CD4-positive, alpha-beta T cell treated with Interferon alpha-2 for 1 hour (primary cell): ENCODE measurements around the gene BATF3.
"Not testable (repeated sequence)": the region's sequence is repeated elsewhere in the genome, so short reads cannot be mapped to it uniquely, and the experiment has no call there.

ENCODE experiments used
- DNase-seq, 2 donors: peaks; one replicate each; pipeline ENCODE4 v3.0.0-alpha.2; 2020 to 2022

Gene BATF3

GRCh38 chr1:212680680-212681389, 18.8 kb downstream of the BATF3 start:
- no peak for DNase-seq

DNA sequence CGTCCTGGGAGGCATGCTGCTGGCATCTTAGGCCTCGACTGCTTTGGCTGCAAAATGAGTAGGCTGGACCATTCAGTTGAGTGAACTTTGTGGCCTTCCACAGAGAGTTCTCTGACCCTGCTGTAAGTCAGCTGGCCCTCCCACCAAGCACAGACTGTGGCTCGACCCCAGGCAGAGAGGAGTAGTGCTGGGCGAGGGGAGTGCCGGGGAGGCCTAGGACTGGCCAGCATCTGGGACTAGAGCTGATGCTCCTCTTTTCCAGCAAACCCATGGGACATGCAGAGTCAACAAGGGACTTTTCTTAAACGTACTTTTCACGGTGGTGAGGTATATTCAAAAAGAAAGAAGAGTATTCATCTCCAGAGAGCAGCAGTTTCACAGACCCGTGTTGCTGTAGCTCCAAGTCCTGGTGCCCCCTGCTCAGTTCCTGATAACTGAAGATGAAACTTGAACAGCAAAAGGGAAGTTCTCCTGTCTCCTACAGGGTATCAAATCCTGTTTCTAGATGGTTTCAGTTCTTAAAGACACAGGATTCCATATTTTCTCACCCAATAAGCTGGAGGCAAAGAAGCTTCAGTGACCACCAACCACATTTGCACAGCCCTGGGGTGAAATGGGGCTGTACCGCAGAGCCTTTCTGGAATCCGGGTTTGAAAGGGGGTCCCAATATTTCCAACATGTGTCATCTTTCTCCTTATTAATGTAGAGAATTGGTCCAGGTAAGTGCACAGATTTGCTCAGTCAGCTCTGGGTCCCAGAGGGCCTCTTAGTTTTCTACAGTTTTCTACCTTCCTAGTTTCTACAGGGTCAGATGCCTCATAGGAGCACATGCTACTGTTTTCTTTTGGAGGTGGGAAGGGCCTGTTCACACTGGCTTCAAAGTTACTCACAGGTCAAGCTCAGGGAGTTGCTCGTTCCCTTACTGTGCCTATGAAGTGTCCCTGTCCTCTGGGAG, 20.9 kb downstream of the BATF3 start:
- DNase-seq: no peak

- DNase-seq: no peak
Measured at GRCh38 chr1:212677573-212677972, 22.1 kb downstream of the BATF3 start.

- DNase-seq: no peak
Measured at GRCh38 chr1:212677136-212677535, 22.5 kb downstream of the BATF3 start.

GRCh38 chr1:212675675-212676074, 24.0 kb downstream of the BATF3 start:
- DNase-seq: no peak

DNA sequence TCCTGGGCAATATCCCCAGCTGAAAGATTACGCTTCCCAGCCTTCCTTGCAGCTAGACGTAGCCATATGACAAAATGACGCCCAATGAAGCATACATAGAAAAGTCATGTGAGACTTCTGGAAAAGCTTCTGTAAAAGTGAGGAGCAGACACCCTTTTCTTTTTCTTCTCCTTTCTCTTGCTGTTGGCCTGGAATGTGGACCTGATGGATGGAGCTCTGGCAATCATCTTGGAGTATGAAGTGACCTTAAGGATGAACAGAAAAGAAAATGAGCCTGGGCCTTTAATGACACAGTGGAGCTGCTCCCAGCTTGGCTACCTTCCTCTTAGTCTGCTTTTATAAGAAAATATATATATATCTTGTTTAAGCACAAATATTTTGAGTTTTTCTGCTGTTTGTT, 24.8 kb downstream of the BATF3 start:
- DNase-seq: no peak

- DNase-seq: peak; percentile 27 to 72
Measured at GRCh38 chr1:212671342-212672031, 28.2 kb downstream of the BATF3 start.

DNA sequence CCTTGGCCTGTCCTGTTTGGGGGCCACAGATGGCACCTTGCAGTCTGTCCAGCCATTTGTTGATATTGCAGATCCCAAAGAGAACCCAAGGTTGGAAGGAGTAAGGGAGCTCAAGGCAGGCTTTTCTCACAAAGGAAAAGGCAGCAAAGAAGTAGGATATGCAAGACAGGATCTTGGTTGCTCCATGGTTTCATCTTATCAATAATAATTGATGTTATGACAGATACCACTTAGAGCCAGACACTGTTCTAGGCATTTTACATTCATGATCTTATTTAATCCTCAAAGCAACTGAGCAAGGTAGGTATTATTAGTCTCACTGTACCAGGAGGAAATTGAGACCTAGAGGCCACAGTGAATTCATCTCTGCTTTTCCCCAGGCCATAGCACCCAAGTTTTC, 28.8 kb downstream of the BATF3 start:
- no peak for DNase-seq

- no peak for DNase-seq
Measured at GRCh38 chr1:212670301-212670700, 29.3 kb downstream of the BATF3 start.

DNA sequence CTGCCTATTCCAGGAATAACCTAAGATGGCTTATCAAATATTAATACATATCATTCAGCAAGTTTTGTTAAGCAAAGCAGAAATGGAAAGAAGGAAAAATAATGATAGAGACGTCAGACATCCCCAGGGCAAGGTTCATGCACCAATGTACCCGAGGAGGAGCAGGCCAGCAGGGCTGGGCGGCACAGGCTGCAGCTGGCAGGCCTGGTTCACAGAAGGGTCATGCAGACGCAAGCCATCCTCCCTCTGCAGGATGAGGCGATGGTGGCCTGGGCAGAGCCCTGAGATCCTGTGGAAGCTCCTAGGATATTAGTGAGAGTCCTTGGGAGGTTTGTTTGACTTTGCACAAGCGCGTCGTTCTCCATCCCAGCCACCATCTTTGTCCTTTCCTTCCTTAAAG, 30.0 kb downstream of the BATF3 start:
- no peak for DNase-seq

GRCh38 chr1:212669102-212669501, 30.5 kb downstream of the BATF3 start:
- no peak for DNase-seq

DNA sequence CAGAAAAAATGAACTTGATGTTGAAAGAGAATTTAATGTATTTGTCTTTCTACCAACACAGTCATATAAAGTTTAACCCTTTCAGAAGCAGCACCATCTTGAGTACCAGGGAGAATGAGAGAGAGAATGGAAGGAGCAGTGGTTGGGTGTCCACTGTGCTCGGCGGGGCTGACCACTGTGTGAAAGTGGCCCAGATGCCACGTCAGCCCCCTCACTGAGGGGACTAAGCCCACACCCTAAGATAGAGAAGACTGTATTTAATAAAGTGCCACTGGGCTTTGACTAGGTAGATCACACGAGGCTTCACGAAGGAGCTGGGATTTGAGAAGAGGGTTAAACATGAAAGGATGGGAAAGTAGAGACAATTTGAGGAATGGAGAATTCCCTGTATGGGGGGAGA, 31.2 kb downstream of the BATF3 start:
- DNase-seq: no peak

GRCh38 chr1:212667223-212668139, 32.2 kb downstream of the BATF3 start:
- DNase-seq: peak; percentile 24 to 59

- no peak for DNase-seq
Measured at GRCh38 chr1:212666116-212666775, 33.4 kb downstream of the BATF3 start.

DNA sequence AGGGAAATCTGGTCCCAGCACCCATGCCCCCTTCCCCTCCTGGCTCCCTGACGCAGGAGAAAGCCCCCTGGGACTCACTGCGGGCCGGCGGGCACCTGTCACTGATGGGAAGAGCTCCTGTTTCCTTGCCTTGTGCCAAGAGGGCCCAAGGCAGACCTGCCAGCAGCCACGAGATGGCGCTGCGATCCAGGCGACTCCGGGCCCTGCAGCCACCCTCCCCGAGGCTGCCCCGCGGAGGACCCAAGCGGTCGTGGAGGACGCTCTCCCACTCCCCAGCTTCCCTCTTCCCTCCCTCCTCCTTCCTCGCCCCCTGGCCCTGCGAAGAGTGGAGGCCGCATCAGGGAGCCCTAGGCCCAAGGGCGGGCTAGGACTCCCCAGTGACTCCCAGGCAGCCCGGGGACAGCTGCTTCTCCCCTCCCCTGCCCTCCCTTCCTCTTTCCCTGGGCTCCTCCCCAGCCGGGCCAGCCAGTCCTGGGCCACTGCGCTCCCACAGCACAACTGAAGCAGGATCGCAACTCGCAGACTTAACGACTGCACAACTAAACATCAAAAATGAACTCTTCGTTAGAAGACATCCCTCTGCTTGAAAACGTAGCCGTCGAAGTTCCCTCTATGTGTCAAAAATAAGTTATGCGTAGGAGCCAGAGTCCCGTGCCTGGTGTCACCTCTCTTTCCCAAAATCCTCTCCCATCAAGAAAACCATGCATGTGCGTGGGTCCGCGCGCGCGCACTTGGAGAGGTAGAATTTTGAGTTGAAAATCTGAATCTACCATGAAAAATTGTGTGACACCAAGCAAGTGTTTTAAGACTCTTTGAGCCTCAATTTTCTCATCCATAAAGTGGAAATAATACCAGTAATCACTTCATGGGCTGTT, 34.2 kb downstream of the BATF3 start:
- DNase-seq: peak; percentile 72 to 80

GRCh38 chr1:212664409-212665199, 35.0 kb downstream of the BATF3 start:
- no peak for DNase-seq

DNA sequence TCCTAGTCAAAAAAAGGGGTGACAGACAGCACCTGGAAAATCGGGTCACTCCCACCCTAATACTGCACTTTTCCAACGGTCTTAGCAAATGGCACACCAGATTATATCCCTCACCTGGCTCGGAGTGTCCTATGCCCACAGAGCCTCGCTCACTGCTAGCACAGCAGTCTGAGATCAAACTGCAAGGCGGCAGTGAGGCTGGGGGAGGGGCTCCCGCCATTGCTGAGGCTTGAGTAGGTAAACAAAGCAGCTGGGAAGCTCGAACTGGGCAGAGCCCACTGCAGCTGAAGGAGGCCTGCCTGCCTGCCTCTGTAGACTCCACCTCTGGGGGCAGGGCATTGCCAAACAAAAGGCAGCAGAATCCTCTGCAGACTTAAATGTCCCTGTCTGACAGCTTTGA, 41.4 kb downstream of the BATF3 start:
- not testable (repeated sequence) for DNase-seq

- DNase-seq: no peak
Measured at GRCh38 chr1:212656730-212657129, 42.9 kb downstream of the BATF3 start.

GRCh38 chr1:212655668-212656440, 43.8 kb downstream of the BATF3 start:
- DNase-seq: no peak
